Fibroblast of lung (primary cell): ENCODE data around the gene IGF2BP2. TPM values are rescaled to one million over a fixed set of nuclear protein-coding genes. Genes with fewer than 3 reads are reported as not detected.
A peak's percentile ranks its signal among the peaks of the same experiment; 100 is the strongest.

Source experiments
- DNase-seq, 2 donors: peaks; one replicate each; pipeline versions ENCODE4 v3.0.0 to v3.0.0-alpha.2; 2010; ENCODE audit warnings: low read depth in 2 of 2
- H2AFZ ChIP-seq: 2 replicates; pipeline ENCODE4 v1.5.1; 2012; ENCODE audit warnings: low read length, control low read depth, inconsistent platforms
- H3K27ac ChIP-seq: 2 replicates; pipeline ENCODE4 v1.5.1; 2011; ENCODE audit warnings: low read length, control low read depth; ENCODE audit not compliant: insufficient read depth
- H3K27me3 ChIP-seq: 2 replicates; pipeline ENCODE4 v1.5.1; 2011; ENCODE audit warnings: mild to moderate bottlenecking, low read length; ENCODE audit not compliant: control insufficient read depth, insufficient read depth
- H3K36me3 ChIP-seq: 2 replicates; pipeline ENCODE4 v1.5.1; 2011; ENCODE audit warnings: low read length; ENCODE audit not compliant: control insufficient read depth, insufficient read depth
- H3K4me1 ChIP-seq: 2 replicates; pipeline ENCODE4 v1.5.1; 2011; ENCODE audit warnings: low read length; ENCODE audit not compliant: control insufficient read depth, insufficient read depth; ENCODE audit errors: extremely low read depth
- H3K4me2 ChIP-seq: 2 replicates; pipeline ENCODE4 v1.5.1; 2011; ENCODE audit warnings: low read length, control low read depth; ENCODE audit not compliant: insufficient read depth; ENCODE audit errors: extremely low read depth
- H3K4me3 ChIP-seq, 4 experiments: fragments of 200-600 bp in 1 of 4; sonication (generic) in 1 of 4; replicated peaks in 1 of 4; 2 replicates each; pipeline ENCODE4 v1.5.1; 2011 to 2016; ENCODE audit warnings: low read length in 4 of 4, low read depth in 3 of 4, mild to moderate bottlenecking in 3 of 4, control low read depth in 2 of 4, inconsistent platforms in 1 of 4, mixed read lengths in 1 of 4; ENCODE audit not compliant: insufficient read depth in 1 of 4; ENCODE audit errors: control extremely low read depth in 1 of 4
- H3K79me2 ChIP-seq: 2 replicates; pipeline ENCODE4 v1.5.1; 2012; ENCODE audit warnings: mild to moderate bottlenecking, low read length, inconsistent platforms; ENCODE audit not compliant: control insufficient read depth, insufficient read depth
- H3K9ac ChIP-seq: 2 replicates; pipeline ENCODE4 v1.5.1; 2011; ENCODE audit warnings: mild to moderate bottlenecking, low read length, control low read depth; ENCODE audit not compliant: insufficient read depth
- H3K9me3 ChIP-seq: 2 replicates; pipeline ENCODE4 v1.5.1; 2012; ENCODE audit warnings: low read depth, low read length; ENCODE audit not compliant: control insufficient read depth, insufficient read depth
- H4K20me1 ChIP-seq: 2 replicates; pipeline ENCODE4 v1.5.1; 2011; ENCODE audit warnings: low read length; ENCODE audit not compliant: control insufficient read depth, insufficient read depth; ENCODE audit errors: extremely low read depth
- CTCF ChIP-seq, 2 donors: IDR thresholded peaks in 1 of 2; conservative IDR thresholded peaks in 1 of 2; 1 replicate in 1 of 2; 2 replicates in 1 of 2; pipeline ENCODE4 v1.5.1; 2011 to 2012; ENCODE audit warnings: low read length in 2 of 2, control low read depth in 1 of 2, inconsistent platforms in 1 of 2, low read depth in 1 of 2, mild to moderate bottlenecking in 1 of 2
- EZH2 ChIP-seq: IDR thresholded peaks from 2 replicates; pipeline ENCODE4 v1.5.1; 2012; ENCODE audit warnings: low read length, control low read depth, mild to moderate bottlenecking; ENCODE audit errors: missing control alignments
- polyA plus RNA-seq, 2 donors: library from polyadenylated mRNA; depleted of rRNA in 1 of 2; stranded (reverse) in 1 of 2; unstranded in 1 of 2; fragments of >200 nt; gene quantifications; 2 replicates each; pipeline ENCODE4 v1.2.1, GENCODE V29; 2011 to 2012; ENCODE audit warnings: missing spikeins in 1 of 2
- total RNA-seq: library from RNA; depleted of rRNA; stranded (reverse); fragments of >200 nt; gene quantifications from 2 replicates; pipeline ENCODE4 v1.2.1, GENCODE V29; 2014

IGF2BP2 gene
- total and polyA plus RNA-seq, 2 donors (not counting 1 experiment from before 2014, with no cell fraction given), result 5.5 to 46.1 TPM

GRCh38 chr3:185825639-185826481 is 1.0 kb upstream of the IGF2BP2 start:
- Histone ChIP-seq H3K4me1 (peaks cover under 1% of the 10 kb centered on the region), H3K4me2 (peak overlapping the region; percentile 93), H3K79me2 (peaks cover 46% of the 10 kb centered on the region)

GRCh38 chr3:185824051-185825005 is 514 bp downstream of the IGF2BP2 start:
- H4K20me1 ChIP-seq, result no peaks in the 10 kb centered on the region
- H3K9me3 ChIP-seq, result no peaks in the 10 kb centered on the region
- H3K9ac ChIP-seq, result peak overlapping the region; percentile 85
- H3K4me3 ChIP-seq, result peak overlapping the region; percentile 68 to 91 (median 82)
- peak overlapping the region; percentile 18 for H3K4me2 ChIP-seq
- H2AFZ ChIP-seq, result peak overlapping the region; percentile 48
- peak overlapping the region; percentile 85 for H3K27ac ChIP-seq
- no peak for TF ChIP-seq CTCF (conservative IDR thresholded peaks at IDR 0.05 in 1 of 2, IDR thresholded peaks at IDR 0.05 in 1 of 2; ENCODE audit: low read depth in 1 of 2, low read length in 2 of 2)
- TF ChIP-seq EZH2, result no peak
- DNase-seq, result peak in 1 of 2 donors; percentile 29
- peaks cover 6% of the 10 kb centered on the region for H3K4me1 ChIP-seq
- H3K27me3 ChIP-seq, result no peaks in the 10 kb centered on the region
- H3K36me3 ChIP-seq, result no peaks in the 10 kb centered on the region
- peaks cover 61% of the 10 kb centered on the region for H3K79me2 ChIP-seq

More at GRCh38 chr3:185825639-185826481, 1.0 kb upstream of the IGF2BP2 start:
- H3K27ac ChIP-seq, result peak overlapping the region; percentile 82
- no peaks in the 10 kb centered on the region for H3K36me3 ChIP-seq
- no peaks in the 10 kb centered on the region for H3K9me3 ChIP-seq
- no peaks in the 10 kb centered on the region for H4K20me1 ChIP-seq
- peak overlapping the region; percentile 91 for H2AFZ ChIP-seq
- H3K4me3 ChIP-seq, result peak overlapping the region; percentile 69 to 85 (median 82)
- TF ChIP-seq CTCF (conservative IDR thresholded peaks at IDR 0.05 in 1 of 2, IDR thresholded peaks at IDR 0.05 in 1 of 2; ENCODE audit: low read depth in 1 of 2, low read length in 2 of 2) (no peak), EZH2 (no peak)
- DNase-seq, result peak; percentile 51 to 52
- no peaks in the 10 kb centered on the region for H3K27me3 ChIP-seq
- peak overlapping the region; percentile 76 for H3K9ac ChIP-seq
